Activated B cell treated with CpG ODN at 0.5 μM for 24 hours (primary cell): ENCODE data around the gene C2orf81. TPM values are rescaled to one million over a fixed set of nuclear protein-coding genes. Genes with fewer than 3 reads are reported as not detected.

Experiments used
- ATAC-seq: fragments of 200-7000 bp; cut with Tn5 transposase; one replicate; pipeline ENCODE4 v1.10.0; 2021; ENCODE audit warnings: low read depth, mild to moderate bottlenecking, moderate library complexity
- CTCF ChIA-PET: fragments of 350-600 bp; sonication (Branson Sonifier 250); formaldehyde crosslinking; loops from one replicate; lab custom pipeline; 2021; ENCODE audit warnings: antibody characterized with exemption; lab: Charles Lee
- POLR2A ChIA-PET: fragments of 350-600 bp; sonication (Branson Sonifier 250); formaldehyde crosslinking; loops from one replicate; lab custom pipeline; 2021; ENCODE audit warnings: antibody characterized with exemption; lab: Charles Lee
- DNase-seq: peaks from one replicate; pipeline ENCODE4 v3.0.0; 2022
- H3K27ac Mint-ChIP-seq: one replicate; pipeline ENCODE4 v1.8.0; 2020; ENCODE audit warnings: mixed read lengths
- H3K27me3 Mint-ChIP-seq: one replicate; pipeline ENCODE4 v1.8.0; 2021; ENCODE audit warnings: mixed read lengths
- H3K36me3 Mint-ChIP-seq: one replicate; pipeline ENCODE4 v1.8.0; 2021; ENCODE audit warnings: low read depth, mixed read lengths
- H3K4me1 Mint-ChIP-seq: one replicate; pipeline ENCODE4 v1.8.0; 2021; ENCODE audit warnings: mixed read lengths
- H3K4me3 Mint-ChIP-seq: one replicate; pipeline ENCODE4 v1.8.0; 2020; ENCODE audit warnings: mild to moderate bottlenecking, mixed read lengths
- H3K9me3 Mint-ChIP-seq: one replicate; pipeline ENCODE4 v1.8.0; 2020; ENCODE audit warnings: mixed read lengths
- CTCF ChIP-seq: fragments of 200-600 bp; IDR thresholded peaks from one replicate; pipeline ENCODE4 v1.8.0; 2022; ENCODE audit warnings: antibody characterized with exemption, mild to moderate bottlenecking
- intact Hi-C: fragments of 100-400 bp; cut with micrococcal nuclease; formaldehyde crosslinking; loops from one replicate; pipeline ENCODE4 v1.15.1; 2024
- total RNA-seq: library from RNA; stranded (reverse); gene quantifications from 2 replicates; pipeline ENCODE4 v1.2.3, GENCODE V29; 2022

C2orf81 gene
- total RNA-seq, 1 donor from 2014 or later, result 5.5 TPM

GRCh38 chr2:74373985-74374384 is 47.4 kb downstream of the C2orf81 start:
- Mint-ChIP-seq H3K4me3 (no peak overlapping the region), H3K27ac (no peak overlapping the region), H3K36me3 (peaks cover 76% of the 10 kb centered on the region), H3K27me3 (no peaks in the 10 kb centered on the region), H3K9me3 (no peaks in the 10 kb centered on the region), H3K4me1 (no peaks in the 10 kb centered on the region)
- ATAC-seq (no peak), DNase-seq (no peak)
- TF ChIP-seq CTCF, result no peak
- ChIA-PET POLR2A (no interaction called here), CTCF (no interaction called here)
- intact Hi-C loops, result no loop called here

- Mint-ChIP-seq H3K36me3 (peaks cover 83% of the 10 kb centered on the region), H3K4me3 (no peak overlapping the region), H3K27me3 (no peaks in the 10 kb centered on the region), H3K4me1 (no peaks in the 10 kb centered on the region), H3K9me3 (no peaks in the 10 kb centered on the region), H3K27ac (no peak overlapping the region)
- ChIA-PET CTCF (no interaction called here), POLR2A (no interaction called here)
- DNase-seq (no peak), ATAC-seq (no peak)
- TF ChIP-seq CTCF, result no peak
- intact Hi-C loops, result no loop called here
These were observed 48.2 kb downstream of the C2orf81 start for GRCh38 chr2:74373221-74373676.

GRCh38 chr2:74372674-74373073 is 48.7 kb downstream of the C2orf81 start:
- no peaks in the 10 kb centered on the region for H3K9me3 Mint-ChIP-seq
- no peaks in the 10 kb centered on the region for H3K4me1 Mint-ChIP-seq
- no peak for ATAC-seq
- H3K36me3 Mint-ChIP-seq, result peaks cover 84% of the 10 kb centered on the region
- H3K27me3 Mint-ChIP-seq, result no peaks in the 10 kb centered on the region
- H3K27ac Mint-ChIP-seq, result no peak overlapping the region
- ChIA-PET POLR2A (no interaction called here), CTCF (interaction anchor here (0.9 kb wide), 1 partner anchor 123 kb away, joined by 3 read pairs; no protein-coding TSS in a partner anchor)
- no peak overlapping the region for H3K4me3 Mint-ChIP-seq
- TF ChIP-seq CTCF, result no peak
- no peak for DNase-seq
- intact Hi-C loops, result no loop called here

- Mint-ChIP-seq H3K27ac (no peak overlapping the region), H3K36me3 (peaks cover 84% of the 10 kb centered on the region), H3K9me3 (no peaks in the 10 kb centered on the region), H3K27me3 (no peaks in the 10 kb centered on the region), H3K4me3 (no peak overlapping the region), H3K4me1 (no peaks in the 10 kb centered on the region)
- ChIA-PET POLR2A (no interaction called here), CTCF (no interaction called here)
- no peak for ATAC-seq
- intact Hi-C loops, result no loop called here
- no peak for TF ChIP-seq CTCF
- DNase-seq, result no peak
These were observed 50.0 kb downstream of the C2orf81 start for GRCh38 chr2:74371421-74371820.

- H3K27ac Mint-ChIP-seq, result no peak overlapping the region
- ChIA-PET POLR2A (no interaction called here), CTCF (no interaction called here)
- no peaks in the 10 kb centered on the region for H3K9me3 Mint-ChIP-seq
- H3K4me3 Mint-ChIP-seq, result no peak overlapping the region
- ATAC-seq (no peak), DNase-seq (no peak)
- peaks cover 88% of the 10 kb centered on the region for H3K36me3 Mint-ChIP-seq
- intact Hi-C loops, result no loop called here
- no peak for TF ChIP-seq CTCF
- H3K27me3 Mint-ChIP-seq, result no peaks in the 10 kb centered on the region
- no peaks in the 10 kb centered on the region for H3K4me1 Mint-ChIP-seq
These were observed 51.4 kb downstream of the C2orf81 start for GRCh38 chr2:74369976-74370375.
